Measurements from ENCODE around the gene DNAJC21. TPM values are rescaled to one million over a fixed set of nuclear protein-coding genes. Genes with fewer than 3 reads are reported as not detected.
A peak's percentile ranks its signal among the peaks of the same experiment; 100 is the strongest.

Gene DNAJC21
- total RNA-seq, 1 donor from 2014 or later: 57.7 TPM

- TF ChIP-seq CTCF (IDR thresholded peaks at IDR 0.05): no peak
- ATAC-seq: no peak
- H3K27ac ChIP-seq: no peak overlapping the region
- peaks cover 86% of the 10 kb centered on the region for H3K36me3 ChIP-seq
- H3K27me3 ChIP-seq: no peaks in the 10 kb centered on the region
- no peak for DNase-seq
- no peak overlapping the region for H3K4me3 ChIP-seq
- intact Hi-C loops (cut with DNase I): no loop called here
- no peaks in the 10 kb centered on the region for H3K9me3 ChIP-seq
- H3K4me1 ChIP-seq: no peaks in the 10 kb centered on the region
Observed at GRCh38 chr5:34944044-34944443, 14.7 kb downstream of the DNAJC21 start.

GRCh38 chr5:34944460-34945047 lies 15.2 kb downstream of the DNAJC21 start:
- Histone ChIP-seq H3K27ac (no peak overlapping the region), H3K36me3 (peaks cover 90% of the 10 kb centered on the region), H3K4me3 (no peak overlapping the region), H3K27me3 (no peaks in the 10 kb centered on the region), H3K9me3 (no peaks in the 10 kb centered on the region), H3K4me1 (no peaks in the 10 kb centered on the region)
- DNase-seq: no peak
- intact Hi-C loops (cut with DNase I): no loop called here
- no peak for TF ChIP-seq CTCF (IDR thresholded peaks at IDR 0.05)
- no peak for ATAC-seq

- H3K9me3 ChIP-seq: no peaks in the 10 kb centered on the region
- no peak overlapping the region for H3K4me3 ChIP-seq
- intact Hi-C loops (cut with DNase I): no loop called here
- H3K27me3 ChIP-seq: no peaks in the 10 kb centered on the region
- no peaks in the 10 kb centered on the region for H3K4me1 ChIP-seq
- ATAC-seq (no peak), DNase-seq (no peak)
- peaks cover 33% of the 10 kb centered on the region for H3K36me3 ChIP-seq
- H3K27ac ChIP-seq: no peak overlapping the region
- no peak for TF ChIP-seq CTCF (IDR thresholded peaks at IDR 0.05)
Observed at GRCh38 chr5:34957321-34957720, 28.0 kb downstream of the DNAJC21 start.

GRCh38 chr5:34957857-34958690 lies 28.7 kb downstream of the DNAJC21 start:
- TF ChIP-seq CTCF (IDR thresholded peaks at IDR 0.05): peak; percentile 53
- Histone ChIP-seq H3K9me3 (no peaks in the 10 kb centered on the region), H3K36me3 (peaks cover 25% of the 10 kb centered on the region), H3K4me3 (no peak overlapping the region), H3K4me1 (no peaks in the 10 kb centered on the region), H3K27me3 (no peaks in the 10 kb centered on the region), H3K27ac (no peak overlapping the region)
- ATAC-seq: peak; percentile 76
- DNase-seq: no peak
- intact Hi-C loops (cut with DNase I): no loop called here

- no peak for DNase-seq
- no peak for TF ChIP-seq CTCF (IDR thresholded peaks at IDR 0.05)
- intact Hi-C loops (cut with DNase I): no loop called here
- Histone ChIP-seq H3K27me3 (no peaks in the 10 kb centered on the region), H3K9me3 (no peaks in the 10 kb centered on the region), H3K4me1 (no peaks in the 10 kb centered on the region), H3K27ac (no peak overlapping the region), H3K4me3 (no peak overlapping the region), H3K36me3 (peaks cover 13% of the 10 kb centered on the region)
- ATAC-seq: peak; percentile 69
Observed at GRCh38 chr5:34959323-34959722, 30.0 kb downstream of the DNAJC21 start.
